LNCAP (cell line): ENCODE results near the gene TBC1D9B.

Experiments
- CTCF ChIP-seq: fragments of 450-650 bp; IDR thresholded peaks from 2 replicates; pipeline ENCODE4 v1.5.1; 2017; ENCODE audit warnings: mild to moderate bottlenecking

The TBC1D9B gene

GRCh38 chr5:179836225-179837019 lies 71.3 kb downstream of the TBC1D9B start:
- no peak for TF ChIP-seq CTCF

GRCh38 chr5:179834120-179834519 lies 73.6 kb downstream of the TBC1D9B start:
- no peak for TF ChIP-seq CTCF

GRCh38 chr5:179833709-179834070 lies 74.0 kb downstream of the TBC1D9B start:
- no peak for TF ChIP-seq CTCF

- TF ChIP-seq CTCF, result no peak
These were observed 74.5 kb downstream of the TBC1D9B start for GRCh38 chr5:179833056-179833708.

GRCh38 chr5:179832039-179832745 lies 75.5 kb downstream of the TBC1D9B start:
- no peak for TF ChIP-seq CTCF

- TF ChIP-seq CTCF, result no peak
These were observed 76.8 kb downstream of the TBC1D9B start for GRCh38 chr5:179830818-179831468.

GRCh38 chr5:179829732-179830435 lies 77.8 kb downstream of the TBC1D9B start:
- no peak for TF ChIP-seq CTCF
